ENCODE data around the gene FEZ2. TPM values are rescaled to one million over a fixed set of nuclear protein-coding genes. Genes with fewer than 3 reads are reported as not detected.

The FEZ2 gene
- total RNA-seq, 1 experiment from 2014 or later = 14.8 TPM

Other genes starting within 250 kb of the FEZ2 start
- gene CRIM1, start 242.4 kb downstream of the FEZ2 start, total RNA-seq (2021; ENCODE audit: unreplicated experiment) = 27.2 TPM
- gene VIT, start 98.5 kb upstream of the FEZ2 start, total RNA-seq (2021; ENCODE audit: unreplicated experiment) = not detected